ENCODE data around the gene CLDN4.
A peak's percentile ranks its signal among the peaks of the same experiment; 100 is the strongest.
"Not testable (repeated sequence)": the region's sequence is repeated elsewhere in the genome, so short reads cannot be mapped to it uniquely, and the experiment has no call there.

Gene CLDN4

GRCh38 chr7:73841689-73842066, 10.9 kb downstream of the CLDN4 start:
- ChIA-PET POLR2A (ENCODE audit: low non-redundant PET) (interaction anchor here (1.0 kb wide), 1 partner anchor 20 kb away, joined by 4 read pairs; no protein-coding TSS in a partner anchor), CTCF (no interaction called here)
- peak overlapping the region; percentile 87 for H3K27ac ChIP-seq
- no peak for TF ChIP-seq CTCF (conservative IDR thresholded peaks at IDR 0.05; ENCODE audit: low read depth)
- no peak for DNase-seq (ENCODE audit: low spot score)

- peak; percentile 95 for DNase-seq (ENCODE audit: low spot score)
- peak within 1 kb of the TSS; percentile 87 for H3K27ac ChIP-seq
Observed at GRCh38 chr7:73842067-73842976, 11.5 kb downstream of the CLDN4 start, which contains the start of gene METTL27. Gene METTL27 (minus strand): TSS chr7:73842516. CDS start chr7:73842140, 376 bp downstream.

GRCh38 chr7:73844131-73844547, 13.3 kb downstream of the CLDN4 start:
- no peak overlapping the region for H3K27ac ChIP-seq
- no peak for DNase-seq (ENCODE audit: low spot score)
- ChIA-PET POLR2A (ENCODE audit: low non-redundant PET) (interaction anchor here (1.6 kb wide), 1 partner anchor 11 kb away, joined by 8 read pairs; no protein-coding TSS in a partner anchor), CTCF (interaction anchor here (1.2 kb wide), 1 partner anchor 33 kb away, joined by 6 read pairs; no protein-coding TSS in a partner anchor)
- TF ChIP-seq CTCF (conservative IDR thresholded peaks at IDR 0.05; ENCODE audit: low read depth): no peak

More at GRCh38 chr7:73842067-73842976, 11.5 kb downstream of the CLDN4 start, which contains the start of gene METTL27:
- no peak for TF ChIP-seq CTCF (conservative IDR thresholded peaks at IDR 0.05; ENCODE audit: low read depth)
- ChIA-PET CTCF (interaction anchor here (0.7 to 0.8 kb wide), 2 partner anchors 23 to 117 kb away, joined by 3 read pairs; no protein-coding TSS in a partner anchor), POLR2A (ENCODE audit: low non-redundant PET) (interaction anchor here (0.6 to 1.6 kb wide), 4 partner anchors 9 to 33 kb away, joined by 3 to 8 read pairs (median 4); no protein-coding TSS in a partner anchor)

GRCh38 chr7:73844848-73845460, 14.2 kb downstream of the CLDN4 start:
- H3K27ac ChIP-seq: peak overlapping the region; percentile 61
- CTCF ChIA-PET: interaction anchor here (0.6 to 1.2 kb wide), 2 partner anchors 34 to 1197 kb away, joined by 3 to 6 read pairs; no protein-coding TSS in a partner anchor
- POLR2A ChIA-PET (ENCODE audit: low non-redundant PET): interaction anchor here (0.6 kb wide), 1 partner anchor 23 kb away, joined by 3 read pairs; no protein-coding TSS in a partner anchor
- peak; percentile 52 for DNase-seq (ENCODE audit: low spot score)
- TF ChIP-seq CTCF (conservative IDR thresholded peaks at IDR 0.05; ENCODE audit: low read depth): no peak

DNA sequence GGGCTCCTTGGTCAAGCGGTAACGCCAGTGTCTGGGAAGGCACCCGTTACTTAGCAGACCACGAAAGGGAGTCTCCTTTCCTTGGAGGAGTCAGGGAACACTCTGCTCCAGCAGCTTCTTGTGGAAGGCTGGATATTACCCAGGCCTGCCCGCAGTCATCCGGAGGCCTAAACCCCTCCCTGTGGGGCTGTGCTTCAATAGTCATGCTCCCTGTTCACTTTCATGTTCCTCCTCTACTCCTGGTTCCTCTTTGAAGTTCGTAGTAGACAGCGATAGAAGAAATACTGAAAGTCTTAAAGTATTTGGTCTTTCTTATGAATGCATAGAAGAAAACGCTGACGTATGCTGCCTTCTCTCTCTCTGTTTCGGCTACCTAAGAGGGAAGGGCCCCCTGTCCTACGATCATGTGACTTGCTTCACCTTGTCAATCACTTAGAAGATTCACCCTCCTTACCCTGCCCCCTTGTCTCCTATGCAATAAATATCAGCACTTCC, 15.0 kb downstream of the CLDN4 start:
- H3K27ac ChIP-seq; DNase-seq (ENCODE audit: low spot score); CTCF ChIA-PET; POLR2A ChIA-PET (ENCODE audit: low non-redundant PET): not testable (repeated sequence)

GRCh38 chr7:73847941-73848723, 17.3 kb downstream of the CLDN4 start:
- DNase-seq (ENCODE audit: low spot score): no peak
- ChIA-PET CTCF (no interaction called here), POLR2A (ENCODE audit: low non-redundant PET) (no interaction called here)
- TF ChIP-seq CTCF (conservative IDR thresholded peaks at IDR 0.05; ENCODE audit: low read depth): no peak
- H3K27ac ChIP-seq: peak overlapping the region; percentile 32; the same call in 1 of the 2 replicates

All from RWPE1 (cell line).